Measurements from ENCODE around the gene CUL4A. TPM values are rescaled to one million over a fixed set of nuclear protein-coding genes. Genes with fewer than 3 reads are reported as not detected.

The CUL4A gene
- total and polyA plus RNA-seq, 9 of the 15 experiments (the other 6 are each of a cell fraction or from before 2014, with no cell fraction given), result 21.1 to 92.0 (median 63.2) TPM

- TF ChIP-seq BRF1 (IDR thresholded peaks at IDR 0.05; ENCODE audit: borderline replicate concordance, extremely low read depth, insufficient read length), result no peak
- TF ChIP-seq PKNOX1 (IDR thresholded peaks at IDR 0.05), result no peak
- no peak for TF ChIP-seq ETV5 (CRISPR knock-in tag; IDR thresholded peaks at IDR 0.05; ENCODE audit: low read depth)
- TF ChIP-seq CBFA2T3 (IDR thresholded peaks at IDR 0.05), result peak; percentile 85
- TF ChIP-seq KAT7 (CRISPR knock-in tag; IDR thresholded peaks at IDR 0.05; ENCODE audit: borderline replicate concordance), result no peak
- no peak for TF ChIP-seq FOXK1 (CRISPR knock-in tag; IDR thresholded peaks at IDR 0.05; ENCODE audit: borderline replicate concordance)
- TF ChIP-seq ZNF146 (CRISPR knock-in tag; IDR thresholded peaks at IDR 0.05; ENCODE audit: unreplicated experiment), result no peak
- no peak for TF ChIP-seq FOXJ3 (CRISPR knock-in tag; IDR thresholded peaks at IDR 0.05)
- no peak for TF ChIP-seq SMAD4 (CRISPR knock-in tag; conservative IDR thresholded peaks at IDR 0.05)
- no peak for TF ChIP-seq ZNF398 (CRISPR knock-in tag; IDR thresholded peaks at IDR 0.05)
- no peak for TF ChIP-seq SP1 (CRISPR knock-in tag; IDR thresholded peaks at IDR 0.05)
- TF ChIP-seq TFAP4 (CRISPR knock-in tag; IDR thresholded peaks at IDR 0.05; ENCODE audit: borderline replicate concordance), result peak; percentile 55; the same call in 1 of the 2 replicates
- TF ChIP-seq MXI1 (IDR thresholded peaks at IDR 0.05; ENCODE audit: low read depth, low read length), result no peak; the same call in 1 of the 2 replicates
- no peak for TF ChIP-seq KLF13 (tag; IDR thresholded peaks at IDR 0.05; ENCODE audit: borderline replicate concordance, low read depth)
- TF ChIP-seq LEF1 (IDR thresholded peaks at IDR 0.05), result peak; percentile 48; the same call in 1 of the 2 replicates
- no peak for TF ChIP-seq TCF15 (CRISPR knock-in tag; IDR thresholded peaks at IDR 0.05)
- no peak for TF ChIP-seq BRD4 (IDR thresholded peaks at IDR 0.05)
- peak; percentile 77 for TF ChIP-seq POLR2AphosphoS5 (IDR thresholded peaks at IDR 0.05; ENCODE audit: control insufficient read depth, insufficient read depth, low read depth, low read length)
- TF ChIP-seq NRF1 (conservative IDR thresholded peaks at IDR 0.05 in 1 of 2, IDR thresholded peaks at IDR 0.05 in 1 of 2), result peak; percentile 50 to 53; a peak in 2 of 4 replicates
- no peak for TF ChIP-seq RBM34 (IDR thresholded peaks at IDR 0.05; ENCODE audit: borderline replicate concordance, insufficient read depth, low read length)
- no peak for TF ChIP-seq ZSCAN32 (CRISPR knock-in tag; IDR thresholded peaks at IDR 0.05)
- no peak for TF ChIP-seq ZFP1 (CRISPR knock-in tag; IDR thresholded peaks at IDR 0.05)
- TF ChIP-seq SMAD1 (IDR thresholded peaks at IDR 0.05; ENCODE audit: low read depth, low read length, partially characterized antibody), result peak; percentile 66
- no peak for TF ChIP-seq NR1H2 (CRISPR knock-in tag; IDR thresholded peaks at IDR 0.05)
Observed at GRCh38 chr13:113220141-113220598, 10.8 kb downstream of the CUL4A start (continued).

Data from K562 (cell line).